ENCODE results near the gene RETREG1. TPM values are rescaled to one million over a fixed set of nuclear protein-coding genes. Genes with fewer than 3 reads are reported as not detected.

RETREG1 gene
- total and polyA plus RNA-seq, 2 experiments from 2014 or later: 2.3 to 3.6 TPM

- Histone ChIP-seq H3K4me2 (no peak overlapping the region), H3K27me3 (ENCODE audit: insufficient read depth) (no peaks in the 10 kb centered on the region), H3K79me2 (replicated peaks; ENCODE audit: insufficient read depth) (no peaks in the 10 kb centered on the region), H3K36me3 (ENCODE audit: insufficient read depth) (no peaks in the 10 kb centered on the region), H3K9me2 (ENCODE audit: insufficient read depth) (no peaks in the 10 kb centered on the region), H4K20me1 (replicated peaks; ENCODE audit: insufficient read depth) (no peaks in the 10 kb centered on the region), H3F3A (replicated peaks; ENCODE audit: low read depth) (no peaks in the 10 kb centered on the region), H2AFZ (no peak overlapping the region), H3K4me3 (no peak overlapping the region), H3K4me1 (ENCODE audit: insufficient read depth) (no peaks in the 10 kb centered on the region), H3K27ac (ENCODE audit: low read depth) (no peak overlapping the region)
- Mint-ChIP-seq H3K4me3 (no peak overlapping the region), H3K4me1 (no peaks in the 10 kb centered on the region), H3K9me3 (peaks cover 28% of the 10 kb centered on the region), H3K27me3 (ENCODE audit: insufficient read depth, low read depth, poor library complexity) (no peaks in the 10 kb centered on the region), H3K27ac (no peak overlapping the region), H3K36me3 (ENCODE audit: low read depth) (peaks cover 21% of the 10 kb centered on the region)
- ATAC-seq (no peak), DNase-seq (ENCODE audit: low spot score) (no peak)
- TF ChIP-seq JUNB (IDR thresholded peaks at IDR 0.05; ENCODE audit: unreplicated experiment): no peak
Observed at GRCh38 chr5:16492398-16493140, 124.2 kb downstream of the RETREG1 start.

DNA sequence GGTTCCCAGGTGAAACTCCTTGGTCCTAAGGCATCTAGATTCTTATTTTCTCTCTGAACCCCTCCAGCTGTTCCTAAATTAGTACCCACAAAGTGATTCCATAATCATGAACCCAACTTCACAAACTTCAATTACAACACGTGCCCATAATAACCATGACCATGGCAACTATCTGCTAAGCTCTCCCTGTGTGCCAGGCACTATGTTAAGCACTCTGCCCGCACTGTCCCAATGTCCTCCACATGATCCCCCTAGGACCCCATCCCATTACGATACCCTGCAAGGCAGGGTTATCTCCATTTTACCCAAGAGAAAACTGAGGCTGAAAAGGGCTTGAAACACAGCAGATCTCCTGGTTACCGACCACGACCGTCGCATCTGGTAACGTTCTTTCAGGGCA, 125.9 kb downstream of the RETREG1 start:
- TF ChIP-seq, protein P1, sequence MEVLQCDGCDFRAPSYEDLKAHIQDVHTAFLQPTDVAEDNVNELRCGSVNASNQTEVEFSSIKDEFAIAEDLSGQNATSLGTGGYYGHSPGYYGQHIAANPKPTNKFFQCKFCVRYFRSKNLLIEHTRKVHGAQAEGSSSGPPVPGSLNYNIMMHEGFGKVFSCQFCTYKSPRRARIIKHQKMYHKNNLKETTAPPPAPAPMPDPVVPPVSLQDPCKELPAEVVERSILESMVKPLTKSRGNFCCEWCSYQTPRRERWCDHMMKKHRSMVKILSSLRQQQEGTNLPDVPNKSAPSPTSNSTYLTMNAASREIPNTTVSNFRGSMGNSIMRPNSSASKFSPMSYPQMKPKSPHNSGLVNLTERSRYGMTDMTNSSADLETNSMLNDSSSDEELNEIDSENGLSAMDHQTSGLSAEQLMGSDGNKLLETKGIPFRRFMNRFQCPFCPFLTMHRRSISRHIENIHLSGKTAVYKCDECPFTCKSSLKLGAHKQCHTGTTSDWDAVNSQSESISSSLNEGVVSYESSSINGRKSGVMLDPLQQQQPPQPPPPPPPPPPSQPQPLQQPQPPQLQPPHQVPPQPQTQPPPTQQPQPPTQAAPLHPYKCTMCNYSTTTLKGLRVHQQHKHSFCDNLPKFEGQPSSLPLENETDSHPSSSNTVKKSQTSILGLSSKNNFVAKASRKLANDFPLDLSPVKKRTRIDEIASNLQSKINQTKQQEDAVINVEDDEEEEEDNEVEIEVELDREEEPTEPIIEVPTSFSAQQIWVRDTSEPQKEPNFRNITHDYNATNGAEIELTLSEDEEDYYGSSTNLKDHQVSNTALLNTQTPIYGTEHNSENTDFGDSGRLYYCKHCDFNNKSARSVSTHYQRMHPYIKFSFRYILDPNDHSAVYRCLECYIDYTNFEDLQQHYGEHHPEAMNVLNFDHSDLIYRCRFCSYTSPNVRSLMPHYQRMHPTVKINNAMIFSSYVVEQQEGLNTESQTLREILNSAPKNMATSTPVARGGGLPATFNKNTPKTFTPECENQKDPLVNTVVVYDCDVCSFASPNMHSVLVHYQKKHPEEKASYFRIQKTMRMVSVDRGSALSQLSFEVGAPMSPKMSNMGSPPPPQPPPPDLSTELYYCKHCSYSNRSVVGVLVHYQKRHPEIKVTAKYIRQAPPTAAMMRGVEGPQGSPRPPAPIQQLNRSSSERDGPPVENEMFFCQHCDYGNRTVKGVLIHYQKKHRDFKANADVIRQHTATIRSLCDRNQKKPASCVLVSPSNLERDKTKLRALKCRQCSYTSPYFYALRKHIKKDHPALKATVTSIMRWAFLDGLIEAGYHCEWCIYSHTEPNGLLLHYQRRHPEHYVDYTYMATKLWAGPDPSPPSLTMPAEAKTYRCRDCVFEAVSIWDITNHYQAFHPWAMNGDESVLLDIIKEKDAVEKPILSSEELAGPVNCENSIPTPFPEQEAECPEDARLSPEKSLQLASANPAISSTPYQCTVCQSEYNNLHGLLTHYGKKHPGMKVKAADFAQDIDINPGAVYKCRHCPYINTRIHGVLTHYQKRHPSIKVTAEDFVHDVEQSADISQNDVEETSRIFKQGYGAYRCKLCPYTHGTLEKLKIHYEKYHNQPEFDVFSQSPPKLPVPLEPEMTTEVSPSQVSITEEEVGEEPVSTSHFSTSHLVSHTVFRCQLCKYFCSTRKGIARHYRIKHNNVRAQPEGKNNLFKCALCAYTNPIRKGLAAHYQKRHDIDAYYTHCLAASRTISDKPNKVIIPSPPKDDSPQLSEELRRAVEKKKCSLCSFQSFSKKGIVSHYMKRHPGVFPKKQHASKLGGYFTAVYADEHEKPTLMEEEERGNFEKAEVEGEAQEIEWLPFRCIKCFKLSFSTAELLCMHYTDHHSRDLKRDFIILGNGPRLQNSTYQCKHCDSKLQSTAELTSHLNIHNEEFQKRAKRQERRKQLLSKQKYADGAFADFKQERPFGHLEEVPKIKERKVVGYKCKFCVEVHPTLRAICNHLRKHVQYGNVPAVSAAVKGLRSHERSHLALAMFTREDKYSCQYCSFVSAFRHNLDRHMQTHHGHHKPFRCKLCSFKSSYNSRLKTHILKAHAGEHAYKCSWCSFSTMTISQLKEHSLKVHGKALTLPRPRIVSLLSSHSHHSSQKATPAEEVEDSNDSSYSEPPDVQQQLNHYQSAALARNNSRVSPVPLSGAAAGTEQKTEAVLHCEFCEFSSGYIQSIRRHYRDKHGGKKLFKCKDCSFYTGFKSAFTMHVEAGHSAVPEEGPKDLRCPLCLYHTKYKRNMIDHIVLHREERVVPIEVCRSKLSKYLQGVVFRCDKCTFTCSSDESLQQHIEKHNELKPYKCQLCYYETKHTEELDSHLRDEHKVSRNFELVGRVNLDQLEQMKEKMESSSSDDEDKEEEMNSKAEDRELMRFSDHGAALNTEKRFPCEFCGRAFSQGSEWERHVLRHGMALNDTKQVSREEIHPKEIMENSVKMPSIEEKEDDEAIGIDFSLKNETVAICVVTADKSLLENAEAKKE (CRISPR knock-in tag; IDR thresholded peaks at IDR 0.05): no peak
- TF ChIP-seq REST (IDR thresholded peaks at IDR 0.05; ENCODE audit: unreplicated experiment) (no peak), NANOG (IDR thresholded peaks at IDR 0.05; ENCODE audit: borderline replicate concordance) (no peak), ETS1 (IDR thresholded peaks at IDR 0.05) (no peak)
- Histone ChIP-seq H3K36me3 (ENCODE audit: insufficient read depth) (no peaks in the 10 kb centered on the region), H3K79me2 (replicated peaks; ENCODE audit: insufficient read depth) (no peaks in the 10 kb centered on the region), H3K4me2 (no peak overlapping the region), H3K27ac (ENCODE audit: low read depth) (no peak overlapping the region), H3F3A (replicated peaks; ENCODE audit: low read depth) (no peaks in the 10 kb centered on the region), H3K4me3 (no peak overlapping the region), H3K27me3 (ENCODE audit: insufficient read depth) (no peaks in the 10 kb centered on the region), H3K9me2 (ENCODE audit: insufficient read depth) (no peaks in the 10 kb centered on the region), H4K20me1 (replicated peaks; ENCODE audit: insufficient read depth) (no peaks in the 10 kb centered on the region), H3K4me1 (ENCODE audit: insufficient read depth) (no peaks in the 10 kb centered on the region), H2AFZ (no peak overlapping the region)
- no peaks in the 10 kb centered on the region for H3K4me1 Mint-ChIP-seq
- H3K9me3 Mint-ChIP-seq: peaks cover 19% of the 10 kb centered on the region
- H3K36me3 Mint-ChIP-seq (ENCODE audit: low read depth): peaks cover 14% of the 10 kb centered on the region
- no peak overlapping the region for H3K4me3 Mint-ChIP-seq
- ATAC-seq (no peak), DNase-seq (ENCODE audit: low spot score) (no peak)
- no peaks in the 10 kb centered on the region for H3K27me3 Mint-ChIP-seq (ENCODE audit: insufficient read depth, low read depth, poor library complexity)
- H3K27ac Mint-ChIP-seq: no peak overlapping the region

Measured in GM23338 (cell line).